Measurements from ENCODE around the gene CLMP.
"Not testable (repeated sequence)": the region's sequence is repeated elsewhere in the genome, so short reads cannot be mapped to it uniquely, and the experiment has no call there.

The CLMP gene

GRCh38 chr11:123152951-123153350 is 42.1 kb downstream of the CLMP start:
- no peak overlapping the region for H3K4me3 ChIP-seq (replicated peaks; ENCODE audit: low read depth, low read length)
- DNase-seq (ENCODE audit: extremely low read depth, insufficient read length) = no peak
- no peaks in the 10 kb centered on the region for H3K36me3 ChIP-seq (ENCODE audit: control insufficient read depth, insufficient read depth, low read length)
- no peak for TF ChIP-seq CTCF (IDR thresholded peaks at IDR 0.05; ENCODE audit: insufficient read depth, low read length, poor library complexity, severe bottlenecking)
- no peaks in the 10 kb centered on the region for H3K27me3 ChIP-seq (replicated peaks; ENCODE audit: control insufficient read depth, insufficient read depth, low read length)

- H3K4me3 ChIP-seq (replicated peaks; ENCODE audit: low read depth, low read length); H3K27me3 ChIP-seq (replicated peaks; ENCODE audit: control insufficient read depth, insufficient read depth, low read length); DNase-seq (ENCODE audit: extremely low read depth, insufficient read length); H3K36me3 ChIP-seq (ENCODE audit: control insufficient read depth, insufficient read depth, low read length): not testable (repeated sequence)
Measured at GRCh38 chr11:123152346-123152745, 42.7 kb downstream of the CLMP start.

- no peak for TF ChIP-seq CTCF (IDR thresholded peaks at IDR 0.05; ENCODE audit: insufficient read depth, low read length, poor library complexity, severe bottlenecking)
- Histone ChIP-seq H3K36me3 (ENCODE audit: control insufficient read depth, insufficient read depth, low read length) (no peaks in the 10 kb centered on the region), H3K4me3 (replicated peaks; ENCODE audit: low read depth, low read length) (no peak overlapping the region), H3K27me3 (replicated peaks; ENCODE audit: control insufficient read depth, insufficient read depth, low read length) (no peaks in the 10 kb centered on the region)
- DNase-seq (ENCODE audit: extremely low read depth, insufficient read length) = no peak
Measured at GRCh38 chr11:123151796-123152195, 43.3 kb downstream of the CLMP start.

GRCh38 chr11:123151366-123151765 is 43.7 kb downstream of the CLMP start:
- Histone ChIP-seq H3K4me3 (replicated peaks; ENCODE audit: low read depth, low read length) (no peak overlapping the region), H3K27me3 (replicated peaks; ENCODE audit: control insufficient read depth, insufficient read depth, low read length) (no peaks in the 10 kb centered on the region; the same call in 1 of the 2 replicates), H3K36me3 (ENCODE audit: control insufficient read depth, insufficient read depth, low read length) (no peaks in the 10 kb centered on the region)
- no peak for TF ChIP-seq CTCF (IDR thresholded peaks at IDR 0.05; ENCODE audit: insufficient read depth, low read length, poor library complexity, severe bottlenecking)
- DNase-seq (ENCODE audit: extremely low read depth, insufficient read length) = no peak

- no peak for DNase-seq (ENCODE audit: extremely low read depth, insufficient read length)
- H3K36me3 ChIP-seq (ENCODE audit: control insufficient read depth, insufficient read depth, low read length) = no peaks in the 10 kb centered on the region
- H3K4me3 ChIP-seq (replicated peaks; ENCODE audit: low read depth, low read length) = no peak overlapping the region
- no peaks in the 10 kb centered on the region; the same call in 1 of the 2 replicates for H3K27me3 ChIP-seq (replicated peaks; ENCODE audit: control insufficient read depth, insufficient read depth, low read length)
- no peak for TF ChIP-seq CTCF (IDR thresholded peaks at IDR 0.05; ENCODE audit: insufficient read depth, low read length, poor library complexity, severe bottlenecking)
Measured at GRCh38 chr11:123150882-123151281, 44.2 kb downstream of the CLMP start.

GRCh38 chr11:123148965-123149364 is 46.1 kb downstream of the CLMP start:
- H3K27me3 ChIP-seq (replicated peaks; ENCODE audit: control insufficient read depth, insufficient read depth, low read length) = no peaks in the 10 kb centered on the region; the same call in 1 of the 2 replicates
- H3K4me3 ChIP-seq (replicated peaks; ENCODE audit: low read depth, low read length) = no peak overlapping the region
- DNase-seq (ENCODE audit: extremely low read depth, insufficient read length) = no peak
- no peaks in the 10 kb centered on the region for H3K36me3 ChIP-seq (ENCODE audit: control insufficient read depth, insufficient read depth, low read length)
- no peak for TF ChIP-seq CTCF (IDR thresholded peaks at IDR 0.05; ENCODE audit: insufficient read depth, low read length, poor library complexity, severe bottlenecking)

Data from GM06990 (cell line).